T-cell (primary cell): ENCODE data around the gene NDUFA9. TPM values are rescaled to one million over a fixed set of nuclear protein-coding genes. Genes with fewer than 3 reads are reported as not detected.
A peak's percentile ranks its signal among the peaks of the same experiment; 100 is the strongest.

Experiments used
- ATAC-seq, 4 experiments: fragments of 200-7000 bp in 3 of 4; fragments of 150-1000 bp in 1 of 4; cut with Tn5 transposase; replicated peaks in 1 of 4; 1 replicate in 3 of 4; 2 replicates in 1 of 4; pipeline ENCODE4 v1.10.0; 2021; ENCODE audit warnings: moderate library complexity in 3 of 4, mild to moderate bottlenecking in 2 of 4, moderate number of reproducible peaks in 1 of 4
- CTCF ChIA-PET, 2 donors: fragments of 300-600 bp; sonication (Branson Sonifier 250); formaldehyde crosslinking; loops; one replicate each; lab custom pipeline; 2022; ENCODE audit warnings: antibody characterized with exemption in 2 of 2; lab: Charles Lee
- POLR2A ChIA-PET, 2 donors: fragments of 300-600 bp; sonication (Branson Sonifier 250); formaldehyde crosslinking; loops; one replicate each; lab custom pipeline; 2022; ENCODE audit warnings: antibody characterized with exemption in 2 of 2; lab: Charles Lee
- DNase-seq, 35 experiments: peaks; one replicate each; pipeline versions ENCODE4 v3.0.0 to v3.0.0-alpha.2; 2013 to 2023
- H3K27ac ChIP-seq: one replicate; pipeline ENCODE4 v1.5.1; 2013; ENCODE audit warnings: low read length
- H3K27me3 ChIP-seq, 2 experiments: replicated peaks in 1 of 2; 1 replicate in 1 of 2; 2 replicates in 1 of 2; pipeline versions ENCODE4 v1.6.1 to v1.7.0; 2013; ENCODE audit warnings: low read length in 1 of 2, mixed read lengths in 1 of 2; ENCODE audit not compliant: control insufficient read depth in 2 of 2, insufficient read depth in 2 of 2; ENCODE audit errors: extremely low read depth in 1 of 2
- H3K36me3 ChIP-seq, 2 donors: 1 replicate in 1 of 2; 2 replicates in 1 of 2; pipeline versions ENCODE4 v1.6.1 to v1.7.0; 2013; ENCODE audit warnings: low read length in 1 of 2; ENCODE audit not compliant: control insufficient read depth in 2 of 2, insufficient read depth in 1 of 2; ENCODE audit errors: extremely low read depth in 1 of 2
- H3K4me1 ChIP-seq, 2 experiments: 1 replicate in 1 of 2; 2 replicates in 1 of 2; pipeline versions ENCODE4 v1.6.1 to v1.7.0; 2013; ENCODE audit warnings: low read length in 2 of 2, mixed read lengths in 1 of 2; ENCODE audit not compliant: insufficient read depth in 2 of 2, control insufficient read depth in 1 of 2; ENCODE audit errors: extremely low read depth in 1 of 2
- H3K4me3 ChIP-seq, 2 donors: 1 replicate in 1 of 2; 2 replicates in 1 of 2; pipeline versions ENCODE4 v1.5.1 to v1.7.0; 2013; ENCODE audit warnings: mild to moderate bottlenecking in 2 of 2, low read length in 1 of 2, moderate library complexity in 1 of 2; ENCODE audit not compliant: control insufficient read depth in 1 of 2; ENCODE audit errors: extremely low read depth in 1 of 2
- H3K9me3 ChIP-seq: 2 replicates; pipeline ENCODE4 v1.7.0; 2013
- H3K27ac Mint-ChIP-seq, 2 donors: one replicate each; pipeline ENCODE4 v1.8.0; 2020 to 2021; ENCODE audit warnings: mild to moderate bottlenecking in 2 of 2, mixed read lengths in 2 of 2
- H3K27me3 Mint-ChIP-seq, 2 donors: one replicate each; pipeline ENCODE4 v1.8.0; 2021 to 2022; ENCODE audit warnings: mixed read lengths in 2 of 2
- H3K36me3 Mint-ChIP-seq: one replicate; pipeline ENCODE4 v1.8.0; 2021; ENCODE audit warnings: mixed read lengths
- H3K4me1 Mint-ChIP-seq, 3 donors: one replicate each; pipeline ENCODE4 v1.8.0; 2020 to 2022; ENCODE audit warnings: mixed read lengths in 3 of 3, mild to moderate bottlenecking in 1 of 3
- H3K4me3 Mint-ChIP-seq, 3 donors: one replicate each; pipeline ENCODE4 v1.8.0; 2020 to 2022; ENCODE audit warnings: mild to moderate bottlenecking in 3 of 3, mixed read lengths in 3 of 3, moderate library complexity in 3 of 3
- H3K9me3 Mint-ChIP-seq, 3 donors: one replicate each; pipeline ENCODE4 v1.8.0; 2020 to 2022; ENCODE audit warnings: mixed read lengths in 3 of 3
- WGBS: methylation state at CpG from one replicate; pipeline ENCODE4 v1.1.5; 2013; ENCODE audit warnings: missing lambda C conversion rate; ENCODE audit not compliant: insufficient coverage; 5-methylcytosine and 5-hydroxymethylcytosine counted together
- total RNA-seq, 35 experiments: library from RNA in 6 of 35; stranded (reverse) in 6 of 35; fragments of 120-200 nt in 1 of 35; gene quantifications; one replicate each; pipeline versions ENCODE4 v1.2.1 to v1.2.4 and lab custom pipeline; 2013 to 2026

The NDUFA9 gene
- total RNA-seq, 5 donors from 2014 or later (not counting 1 experiment from before 2014, with no cell fraction given) = 59.7 to 74.7 (median 72.9) TPM

GRCh38 chr12:4663971-4664505, 15.1 kb downstream of the NDUFA9 start:
- no CpG with 5 or more reads among the region's 3 CpGs for WGBS

GRCh38 chr12:4665236-4665635, 16.3 kb downstream of the NDUFA9 start:
- WGBS = no CpG with 5 or more reads among the region's 3 CpGs
- Mint-ChIP-seq H3K36me3 (peaks cover 59% of the 10 kb centered on the region), H3K27ac (no peak overlapping the region), H3K9me3 (no peaks in the 10 kb centered on the region), H3K4me3 (no peak overlapping the region), H3K4me1 (peaks cover 0 to 5% (median 2%) of the 10 kb centered on the region in 3 donors), H3K27me3 (no peaks in the 10 kb centered on the region)
- Histone ChIP-seq H3K27me3 (no peaks in the 10 kb centered on the region), H3K4me3 (no peak overlapping the region), H3K9me3 (no peaks in the 10 kb centered on the region), H3K36me3 (peaks cover 9 to 93% of the 10 kb centered on the region in 2 donors), H3K27ac (no peak overlapping the region), H3K4me1 (no peaks in the 10 kb centered on the region)
- ATAC-seq (no peak), DNase-seq (no peak)
- ChIA-PET POLR2A (no interaction called here), CTCF (no interaction called here)

More at GRCh38 chr12:4663971-4664505, 15.1 kb downstream of the NDUFA9 start:
- Mint-ChIP-seq H3K27ac (no peak overlapping the region), H3K4me3 (no peak overlapping the region), H3K4me1 (peaks cover 0 to 5% (median 2%) of the 10 kb centered on the region in 3 donors), H3K36me3 (peaks cover 51% of the 10 kb centered on the region), H3K9me3 (no peaks in the 10 kb centered on the region), H3K27me3 (no peaks in the 10 kb centered on the region)
- Histone ChIP-seq H3K4me3 (no peak overlapping the region), H3K36me3 (peaks cover 6 to 93% of the 10 kb centered on the region in 2 donors), H3K27me3 (no peaks in the 10 kb centered on the region), H3K9me3 (no peaks in the 10 kb centered on the region), H3K27ac (no peak overlapping the region), H3K4me1 (no peaks in the 10 kb centered on the region)
- ATAC-seq (no peak), DNase-seq (no peak)
- ChIA-PET CTCF (no interaction called here), POLR2A (no interaction called here)

GRCh38 chr12:4679711-4680110, 30.8 kb downstream of the NDUFA9 start:
- Histone ChIP-seq H3K36me3 (peaks cover 0 to 24% of the 10 kb centered on the region in 2 donors), H3K27ac (no peak overlapping the region), H3K9me3 (no peaks in the 10 kb centered on the region), H3K4me3 (no peak overlapping the region), H3K27me3 (no peaks in the 10 kb centered on the region), H3K4me1 (no peaks in the 10 kb centered on the region)
- DNase-seq (no peak), ATAC-seq (no peak)
- Mint-ChIP-seq H3K27me3 (no peaks in the 10 kb centered on the region), H3K9me3 (no peaks in the 10 kb centered on the region), H3K4me3 (no peak overlapping the region), H3K27ac (peak overlapping the region in 1 of 2 donors; percentile 40), H3K4me1 (no peaks in the 10 kb centered on the region), H3K36me3 (peaks cover 47% of the 10 kb centered on the region)
- POLR2A ChIA-PET = no interaction called here
- WGBS = 100% methylated on average over 2 of the region's 2 CpGs
- CTCF ChIA-PET = no interaction called here

DNA sequence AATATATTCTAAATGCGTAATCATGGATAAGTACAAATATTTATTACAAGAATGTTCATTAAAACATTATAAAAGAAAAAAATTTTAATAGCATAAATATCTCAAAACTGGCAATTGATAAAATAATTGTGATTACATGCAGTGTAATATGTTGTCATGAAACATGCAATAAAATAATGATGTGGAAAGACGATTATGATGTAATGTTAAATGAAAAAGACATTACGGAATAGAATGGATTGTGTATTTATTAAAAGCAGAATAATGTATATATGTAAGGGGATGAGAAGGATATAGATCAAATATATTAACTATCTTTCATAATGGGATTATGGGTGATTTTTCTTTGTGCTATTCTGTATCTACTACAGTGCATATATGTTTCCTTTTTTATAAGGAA, 32.8 kb downstream of the NDUFA9 start:
- H3K4me1 Mint-ChIP-seq = no peaks in the 10 kb centered on the region
- no peak overlapping the region for H3K27ac ChIP-seq
- H3K27me3 ChIP-seq = no peaks in the 10 kb centered on the region
- peaks cover 62% of the 10 kb centered on the region for H3K36me3 Mint-ChIP-seq
- H3K4me3 Mint-ChIP-seq = no peak overlapping the region
- H3K9me3 Mint-ChIP-seq = no peaks in the 10 kb centered on the region
- no peaks in the 10 kb centered on the region for H3K4me1 ChIP-seq
- H3K36me3 ChIP-seq = peaks cover 1 to 45% of the 10 kb centered on the region in 2 donors
- H3K9me3 ChIP-seq = no peaks in the 10 kb centered on the region
- ChIA-PET CTCF (no interaction called here), POLR2A (no interaction called here)
- DNase-seq (no peak), ATAC-seq (no peak)
- WGBS = no CpG with 5 or more reads among the region's 3 CpGs
- no peaks in the 10 kb centered on the region for H3K27me3 Mint-ChIP-seq
- H3K4me3 ChIP-seq = no peak overlapping the region
- no peak overlapping the region for H3K27ac Mint-ChIP-seq

DNA sequence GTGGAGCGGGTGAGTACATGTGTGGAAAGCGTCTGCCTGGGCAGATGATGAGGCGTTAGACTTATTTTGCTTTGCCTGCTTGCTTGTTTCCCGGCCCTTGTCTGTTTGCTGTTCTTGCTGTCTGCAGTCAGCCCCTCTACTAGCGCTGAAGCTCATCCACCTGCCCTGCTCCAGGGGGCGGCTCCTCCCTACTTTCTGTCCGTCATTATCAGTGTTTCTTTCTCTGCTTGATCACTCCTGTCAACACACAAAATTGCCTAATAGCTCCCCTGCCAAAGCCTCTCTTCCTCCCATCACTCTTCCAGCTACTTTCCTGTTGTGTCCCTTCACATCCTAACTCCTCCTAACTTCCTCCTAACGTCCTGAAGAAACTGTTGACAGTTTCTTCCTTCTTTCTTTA, 36.4 kb downstream of the NDUFA9 start:
- peaks cover 68% of the 10 kb centered on the region for H3K36me3 Mint-ChIP-seq
- H3K27ac ChIP-seq = no peak overlapping the region
- H3K4me1 Mint-ChIP-seq = no peaks in the 10 kb centered on the region
- POLR2A ChIA-PET = no interaction called here
- no peaks in the 10 kb centered on the region for H3K27me3 Mint-ChIP-seq
- 100% methylated on average over 8 of the region's 8 CpGs for WGBS
- no peak for DNase-seq
- CTCF ChIA-PET = no interaction called here
- no peak overlapping the region for H3K27ac Mint-ChIP-seq
- H3K4me3 ChIP-seq = no peak overlapping the region
- no peaks in the 10 kb centered on the region for H3K9me3 ChIP-seq
- no peak overlapping the region for H3K4me3 Mint-ChIP-seq
- no peaks in the 10 kb centered on the region for H3K4me1 ChIP-seq
- H3K36me3 ChIP-seq = peaks cover 10 to 64% of the 10 kb centered on the region in 2 donors
- ATAC-seq = no peak
- H3K9me3 Mint-ChIP-seq = no peaks in the 10 kb centered on the region
- H3K27me3 ChIP-seq = no peaks in the 10 kb centered on the region

DNA sequence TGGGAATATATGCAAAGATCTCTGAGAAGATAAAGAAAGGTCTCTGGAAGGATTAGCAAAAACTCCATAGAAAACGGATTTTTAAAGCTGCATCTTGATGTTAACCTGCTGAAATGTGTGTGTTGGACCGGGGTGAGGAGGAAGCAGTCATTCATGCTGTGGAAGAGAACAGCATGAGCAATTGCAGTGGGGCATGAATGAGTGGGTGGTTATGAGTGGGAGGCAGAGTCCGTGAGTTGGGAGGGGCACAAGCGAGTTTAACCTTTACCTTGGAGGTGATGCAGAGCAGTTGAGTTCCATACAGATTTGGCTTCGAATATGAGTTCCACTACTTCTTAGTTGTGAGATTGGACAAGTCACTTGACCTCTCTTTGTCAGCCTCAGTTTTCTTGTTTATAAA, 41.8 kb downstream of the NDUFA9 start:
- Mint-ChIP-seq H3K4me1 (no peaks in the 10 kb centered on the region), H3K27ac (no peak overlapping the region), H3K27me3 (no peaks in the 10 kb centered on the region), H3K36me3 (peaks cover 68% of the 10 kb centered on the region), H3K9me3 (no peaks in the 10 kb centered on the region), H3K4me3 (no peak overlapping the region)
- CTCF ChIA-PET = no interaction called here
- no peak overlapping the region for H3K27ac ChIP-seq
- ATAC-seq (no peak), DNase-seq (no peak)
- no peaks in the 10 kb centered on the region for H3K4me1 ChIP-seq
- no peak overlapping the region for H3K4me3 ChIP-seq
- H3K36me3 ChIP-seq = peaks cover 10 to 34% of the 10 kb centered on the region in 2 donors
- H3K9me3 ChIP-seq = no peaks in the 10 kb centered on the region
- 90% methylated on average over 4 of the region's 5 CpGs for WGBS
- POLR2A ChIA-PET = no interaction called here
- H3K27me3 ChIP-seq = no peaks in the 10 kb centered on the region
